HEK293T (cell line): ENCODE results near the gene OSMR.

Experiments used
- BHLHE40 ChIP-seq: fragments of 450-650 bp; IDR thresholded peaks from 2 replicates; pipeline ENCODE4 v1.6.1; 2016; ENCODE audit warnings: mild to moderate bottlenecking, moderate library complexity, borderline replicate concordance
- ELF4 ChIP-seq: fragments of 450-650 bp; IDR thresholded peaks from 2 replicates; pipeline ENCODE4 v1.6.1; 2017; ENCODE audit warnings: antibody characterized with exemption
- FOXA1 ChIP-seq: fragments of 450-650 bp; IDR thresholded peaks from 2 replicates; pipeline ENCODE4 v1.6.1; 2016; ENCODE audit warnings: mild to moderate bottlenecking
- FOXK2 ChIP-seq: fragments of 450-650 bp; IDR thresholded peaks from 2 replicates; pipeline ENCODE4 v1.6.1; 2016; ENCODE audit warnings: mild to moderate bottlenecking
- FOXM1 ChIP-seq: fragments of 450-650 bp; IDR thresholded peaks from 2 replicates; pipeline ENCODE4 v1.6.1; 2017; ENCODE audit warnings: mild to moderate bottlenecking, borderline replicate concordance
- LEF1 ChIP-seq: fragments of 450-650 bp; IDR thresholded peaks from 2 replicates; pipeline ENCODE4 v1.6.1; 2017; ENCODE audit warnings: mild to moderate bottlenecking, borderline replicate concordance
- PKNOX1 ChIP-seq: fragments of 450-650 bp; IDR thresholded peaks from 2 replicates; pipeline ENCODE4 v1.6.1; 2016
- SP1 ChIP-seq: fragments of 450-650 bp; IDR thresholded peaks from 2 replicates; pipeline ENCODE4 v1.6.1; 2017
- SUZ12 ChIP-seq: fragments of 450-650 bp; IDR thresholded peaks from 2 replicates; pipeline ENCODE4 v1.6.1; 2016; ENCODE audit warnings: mild to moderate bottlenecking
- TARDBP ChIP-seq: fragments of 450-650 bp; IDR thresholded peaks from 2 replicates; pipeline ENCODE4 v1.6.1; 2016
- ZNF384 ChIP-seq: fragments of 450-650 bp; IDR thresholded peaks from 2 replicates; pipeline ENCODE4 v1.6.1; 2016

- TF ChIP-seq BHLHE40 (no peak), TARDBP (no peak), ELF4 (no peak), FOXM1 (no peak), FOXA1 (no peak), PKNOX1 (no peak), SP1 (no peak), FOXK2 (no peak), LEF1 (no peak), ZNF384 (no peak), SUZ12 (no peak)
Observed at GRCh38 chr5:38921174-38921573, 75.4 kb downstream of the OSMR start.
